IMR-90 (cell line): ENCODE measurements around the gene CCDC146. TPM values are rescaled to one million over a fixed set of nuclear protein-coding genes. Genes with fewer than 3 reads are reported as not detected.
"Not testable (repeated sequence)": the region's sequence is repeated elsewhere in the genome, so short reads cannot be mapped to it uniquely, and the experiment has no call there.

ENCODE experiments used
- ATAC-seq: fragments of 200-7000 bp; cut with Tn5 transposase; 2 replicates; pipeline ENCODE4 v1.9.1; 2020; ENCODE audit warnings: low read depth, mild to moderate bottlenecking, moderate library complexity
- BruUV-seq: library from RNA; stranded (reverse); fragments of 400-500 nt; replicated peaks from 2 replicates; lab custom pipeline; 2021; lab: Mats Ljungman, UMichigan
- CTCF ChIA-PET: fragments of 300-600 bp; formaldehyde crosslinking; extraction: SDS; loops from one replicate; lab custom pipeline; 2021; ENCODE audit warnings: antibody characterized with exemption; lab: Yijun Ruan, JAX
- POLR2A ChIA-PET: fragments of 300-600 bp; sonication (Branson Sonifier 250); formaldehyde crosslinking; loops from one replicate; lab custom pipeline; 2022; ENCODE audit warnings: antibody characterized with exemption; ENCODE audit not compliant: unreplicated experiment; lab: Charles Lee
- DNase-seq: peaks from one replicate; pipeline ENCODE4 v3.0.0; 2013
- H2AFZ ChIP-seq: replicated peaks from 2 replicates; pipeline ENCODE3; 2013; ENCODE audit warnings: low read length, mild to moderate bottlenecking; ENCODE audit not compliant: poor library complexity
- H2AK5ac ChIP-seq: 2 replicates; pipeline ENCODE4 v1.6.1; 2013; ENCODE audit warnings: low read depth, low read length, inconsistent platforms
- H2AK9ac ChIP-seq: replicated peaks from 2 replicates; pipeline ENCODE3; 2013; ENCODE audit warnings: mild to moderate bottlenecking, low read depth, low read length, moderate library complexity; ENCODE audit not compliant: poor library complexity
- H2BK120ac ChIP-seq: 2 replicates; pipeline ENCODE4 v1.6.1; 2013; ENCODE audit warnings: low read depth, low read length, inconsistent platforms
- H2BK15ac ChIP-seq: 3 replicates; pipeline ENCODE4 v1.6.1; 2013; ENCODE audit warnings: low read depth, low read length, inconsistent platforms
- H2BK20ac ChIP-seq: 2 replicates; pipeline ENCODE4 v1.6.1; 2013; ENCODE audit warnings: low read depth, mild to moderate bottlenecking, inconsistent platforms, low read length, moderate library complexity
- H2BK5ac ChIP-seq: 2 replicates; pipeline ENCODE4 v1.6.1; 2013; ENCODE audit warnings: mild to moderate bottlenecking, low read depth, low read length, inconsistent platforms; ENCODE audit not compliant: poor library complexity, severe bottlenecking
- H3K14ac ChIP-seq: replicated peaks from 2 replicates; pipeline ENCODE4 v1.6.1; 2013; ENCODE audit warnings: low read depth, low read length, inconsistent platforms
- H3K18ac ChIP-seq: 2 replicates; pipeline ENCODE4 v1.6.1; 2013; ENCODE audit warnings: low read depth, low read length, control low read depth
- H3K23ac ChIP-seq: 2 replicates; pipeline ENCODE4 v1.6.1; 2013; ENCODE audit warnings: low read depth, low read length, inconsistent platforms
- H3K27ac ChIP-seq: 2 replicates; pipeline ENCODE4 v1.5.1; 2013; ENCODE audit warnings: mild to moderate bottlenecking, control low read depth, low read length; ENCODE audit not compliant: insufficient read depth
- H3K27me3 ChIP-seq: 2 replicates; pipeline ENCODE4 v1.6.1; 2013; ENCODE audit warnings: low read length; ENCODE audit not compliant: control insufficient read depth, insufficient read depth
- H3K36me3 ChIP-seq: 2 replicates; pipeline ENCODE4 v1.6.1; 2013; ENCODE audit warnings: low read length, mixed read lengths; ENCODE audit not compliant: control insufficient read depth, insufficient read depth
- H3K4ac ChIP-seq: 2 replicates; pipeline ENCODE4 v1.6.1; 2013; ENCODE audit warnings: low read depth, low read length, inconsistent platforms
- H3K4me1 ChIP-seq: 2 replicates; pipeline ENCODE4 v1.6.1; 2013; ENCODE audit warnings: low read length, mixed read lengths; ENCODE audit not compliant: control insufficient read depth, insufficient read depth
- H3K4me2 ChIP-seq: 2 replicates; pipeline ENCODE4 v1.6.1; 2013; ENCODE audit warnings: low read depth, mild to moderate bottlenecking, control low read depth, low read length, moderate library complexity
- H3K4me3 ChIP-seq: 2 replicates; pipeline ENCODE4 v1.5.1; 2013; ENCODE audit warnings: low read depth, mild to moderate bottlenecking, control low read depth, low read length, moderate library complexity; ENCODE audit not compliant: insufficient read depth
- H3K56ac ChIP-seq: 2 replicates; pipeline ENCODE4 v1.6.1; 2013; ENCODE audit warnings: low read length, inconsistent platforms; ENCODE audit not compliant: insufficient read depth; ENCODE audit errors: extremely low read depth
- H3K79me1 ChIP-seq, 2 experiments: 2 replicates each; pipeline ENCODE4 v1.6.1; 2013; ENCODE audit warnings: low read length in 2 of 2, inconsistent platforms in 1 of 2, low read depth in 1 of 2
- H3K9ac ChIP-seq: 2 replicates; pipeline ENCODE4 v1.6.1; 2013; ENCODE audit warnings: low read depth, low read length, control low read depth
- H3K9me1 ChIP-seq: 2 replicates; pipeline ENCODE4 v1.6.1; 2013; ENCODE audit warnings: low read length, inconsistent platforms; ENCODE audit not compliant: insufficient read depth
- H3K9me3 ChIP-seq: 2 replicates; pipeline ENCODE4 v1.6.1; 2013; ENCODE audit warnings: low read length; ENCODE audit not compliant: control insufficient read depth, insufficient read depth
- H4K20me1 ChIP-seq: 2 replicates; pipeline ENCODE4 v1.6.1; 2013; ENCODE audit warnings: low read length, inconsistent platforms; ENCODE audit not compliant: insufficient read depth
- H4K5ac ChIP-seq: 2 replicates; pipeline ENCODE4 v1.6.1; 2013; ENCODE audit warnings: mild to moderate bottlenecking, low read depth, low read length, control low read depth
- H4K8ac ChIP-seq, 2 experiments: 2 replicates each; pipeline ENCODE4 v1.6.1; 2013; ENCODE audit warnings: low read depth in 2 of 2, low read length in 2 of 2, control low read depth in 1 of 2, inconsistent platforms in 1 of 2
- H4K91ac ChIP-seq: 2 replicates; pipeline ENCODE4 v1.6.1; 2013; ENCODE audit warnings: low read depth, low read length, inconsistent platforms; ENCODE audit not compliant: insufficient read depth
- CEBPB ChIP-seq: IDR thresholded peaks from 2 replicates; pipeline ENCODE4 v1.6.1; 2012; ENCODE audit warnings: low read depth, low read length, improper control_type of control experiment
- RAD21 ChIP-seq: IDR thresholded peaks from 2 replicates; pipeline ENCODE4 v1.6.1; 2012; ENCODE audit warnings: low read length, improper control_type of control experiment
- WGBS, 2 experiments: methylation state at CpG; one replicate each; pipeline versions ENCODE4 v1.1.5 to v1.1.7; 2013; ENCODE audit warnings: missing lambda C conversion rate in 2 of 2; ENCODE audit not compliant: insufficient read length in 1 of 2; ENCODE audit errors: extremely low coverage in 2 of 2; 5-methylcytosine and 5-hydroxymethylcytosine counted together
- dilution Hi-C: fragments of 300-500 bp; cut with HindIII; formaldehyde crosslinking; loops from one replicate; pipeline ENCODE4 v1.14.3; 2018; ENCODE audit warnings: low sequenced_read_pairs; ENCODE audit not compliant: unreplicated experiment
- in situ Hi-C: fragments of 300-500 bp; cut with MboI; formaldehyde crosslinking; loops from 3 replicates; pipeline ENCODE4 v1.14.3; 2019; ENCODE audit warnings: low sequenced_read_pairs, inconsistent platforms, mixed read lengths
- intact Hi-C: fragments of 100-400 bp; cut with micrococcal nuclease; formaldehyde crosslinking; loops from 2 replicates; pipeline ENCODE4 v1.10.0; 2022
- polyA plus RNA-seq, 3 experiments: library from polyadenylated mRNA; depleted of rRNA; stranded (reverse); fragments of >200 nt; gene quantifications; 2 replicates each; pipeline ENCODE4 v1.2.3, GENCODE V29; 2012; ENCODE audit warnings: low replicate concordance in 1 of 3
- total RNA-seq: library from RNA; depleted of rRNA; stranded (reverse); fragments of >200 nt; gene quantifications from 2 replicates; pipeline ENCODE4 v1.2.3, GENCODE V29; 2012

The CCDC146 gene
- total and polyA plus RNA-seq, 2 of the 4 experiments (the other 2 are of a cell fraction): 0.54 to 1.7 TPM

GRCh38 chr7:77226357-77226839 is 104.0 kb downstream of the CCDC146 start:
- H3K4ac ChIP-seq: no peak overlapping the region
- ChIA-PET CTCF (interaction anchor here (0.9 to 1.1 kb wide), 2 partner anchors 14 to 20 kb away, joined by 3 to 5 read pairs; no protein-coding TSS in a partner anchor), POLR2A (no interaction called here)
- no peak overlapping the region for H2BK120ac ChIP-seq
- H3K4me2 ChIP-seq: peak overlapping the region; percentile 50
- no peaks in the 10 kb centered on the region for H3K9me3 ChIP-seq
- no peak overlapping the region for H4K8ac ChIP-seq
- no peak overlapping the region for H2AK9ac ChIP-seq
- H3K14ac ChIP-seq: no peak overlapping the region
- H3K23ac ChIP-seq: no peak overlapping the region
- no peaks in the 10 kb centered on the region for H3K9me1 ChIP-seq
- intact Hi-C loops: no loop called here
- dilution Hi-C loops: no loop called here
- no peak overlapping the region for H2AK5ac ChIP-seq
- no peaks in the 10 kb centered on the region for H3K36me3 ChIP-seq
- TF ChIP-seq RAD21 (no peak), CEBPB (peak; percentile 81)
- in situ Hi-C loops: no loop called here
- H2BK20ac ChIP-seq: no peak overlapping the region
- no peak overlapping the region for H2AFZ ChIP-seq
- H3K9ac ChIP-seq: no peak overlapping the region
- 83% methylated on average over 1 of the region's 1 CpG; no CpG with 5 or more reads in 1 of the 2 experiments for WGBS, 2 experiments
- DNase-seq: peak; percentile 18
- H2BK5ac ChIP-seq: no peak overlapping the region
- peak; percentile 53 for ATAC-seq
- H3K56ac ChIP-seq: no peak overlapping the region
- no peaks in the 10 kb centered on the region for H4K20me1 ChIP-seq
- H3K4me3 ChIP-seq: no peak overlapping the region
- H2BK15ac ChIP-seq: no peak overlapping the region
- H3K79me1 ChIP-seq: no peaks in the 10 kb centered on the region
- H3K27ac ChIP-seq: peak overlapping the region; percentile 55; the same call in 1 of the 2 replicates
- H3K4me1 ChIP-seq: peaks cover 4% of the 10 kb centered on the region
- no TSS peak for BruUV-seq
- peak overlapping the region; percentile 78 for H3K18ac ChIP-seq
- peak overlapping the region; percentile 44; the same call in 1 of the 2 replicates for H4K5ac ChIP-seq
- H4K91ac ChIP-seq: no peak overlapping the region; the same call in 1 of the 2 replicates
- H3K27me3 ChIP-seq: no peaks in the 10 kb centered on the region

- H3K23ac ChIP-seq: not testable (repeated sequence)
Measured at GRCh38 chr7:77228795-77229194, 106.4 kb downstream of the CCDC146 start.

More at GRCh38 chr7:77228795-77229194, 106.4 kb downstream of the CCDC146 start:
- H2BK120ac ChIP-seq, H4K5ac ChIP-seq, POLR2A ChIA-PET, H2BK20ac ChIP-seq, H3K9me3 ChIP-seq, H2AFZ ChIP-seq, intact Hi-C loops, H4K20me1 ChIP-seq, H3K9ac ChIP-seq, H3K14ac ChIP-seq, in situ Hi-C loops, H3K27ac ChIP-seq, H2AK5ac ChIP-seq, ATAC-seq, H2BK5ac ChIP-seq, H3K4me3 ChIP-seq, DNase-seq, H3K79me1 ChIP-seq, H3K56ac ChIP-seq, H3K4me1 ChIP-seq, H2AK9ac ChIP-seq, H3K4ac ChIP-seq, dilution Hi-C loops, H3K36me3 ChIP-seq, H3K27me3 ChIP-seq, H4K91ac ChIP-seq, H3K9me1 ChIP-seq, BruUV-seq, H2BK15ac ChIP-seq, H4K8ac ChIP-seq, H3K4me2 ChIP-seq, H3K18ac ChIP-seq: not testable (repeated sequence)
- CTCF ChIA-PET: interaction anchor here (0.7 kb wide), 1 partner anchor 11 kb away, joined by 3 read pairs; no protein-coding TSS in a partner anchor
